Measurements from ENCODE around the gene PDE11A.
A peak's percentile ranks its signal among the peaks of the same experiment; 100 is the strongest.
"Not testable (repeated sequence)": the region's sequence is repeated elsewhere in the genome, so short reads cannot be mapped to it uniquely, and the experiment has no call there.

The PDE11A gene

GRCh38 chr2:177881008-177881747, 191.4 kb downstream of the PDE11A start:
- no peak for DNase-seq

DNA sequence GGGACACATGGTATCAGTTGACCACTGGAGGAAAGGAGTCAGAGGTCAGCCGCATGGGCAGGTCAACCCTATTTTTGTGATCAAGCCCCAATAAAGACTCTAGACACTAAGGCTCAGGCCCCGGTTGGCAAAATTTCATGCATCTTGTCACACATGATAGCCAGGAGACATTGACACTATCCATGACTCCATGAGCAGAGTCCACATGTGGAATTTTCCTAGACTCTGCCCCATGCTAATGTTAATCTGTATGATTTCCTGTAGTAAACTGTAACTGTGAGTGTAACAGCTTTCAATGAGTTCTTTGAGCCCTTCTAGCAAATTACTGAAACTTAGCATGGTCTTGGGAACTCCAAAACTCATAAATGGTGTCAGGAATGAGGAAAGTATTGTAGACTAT, 192.3 kb downstream of the PDE11A start:
- DNase-seq = no peak

GRCh38 chr2:177876950-177877349, 195.6 kb downstream of the PDE11A start:
- no peak for DNase-seq

- no peak for DNase-seq
These were observed 197.9 kb downstream of the PDE11A start for GRCh38 chr2:177874686-177875085.

GRCh38 chr2:177873915-177874314, 198.7 kb downstream of the PDE11A start:
- no peak for DNase-seq

- no peak for DNase-seq
These were observed 200.3 kb downstream of the PDE11A start for GRCh38 chr2:177872286-177872685.

DNA sequence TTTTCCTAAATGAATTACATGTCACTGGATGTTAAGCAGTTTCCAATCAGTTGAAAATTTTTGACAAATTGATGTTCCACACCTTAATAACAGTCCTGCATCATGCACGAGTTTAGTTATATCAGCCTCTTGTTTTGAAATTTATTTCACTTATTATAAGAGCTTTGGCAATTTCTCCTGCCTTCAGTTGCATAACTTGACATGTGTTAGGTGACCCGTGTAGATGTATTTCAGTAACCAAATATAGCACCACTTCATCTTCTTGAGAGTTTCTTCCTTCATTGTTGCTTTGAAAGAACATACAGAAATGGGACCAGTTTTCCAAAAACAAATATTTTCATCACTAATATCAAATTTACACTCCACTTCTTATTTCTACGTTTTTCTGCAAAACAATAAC, 202.7 kb downstream of the PDE11A start:
- DNase-seq = no peak

GRCh38 chr2:177869209-177869608, 203.4 kb downstream of the PDE11A start:
- no peak for DNase-seq

DNA sequence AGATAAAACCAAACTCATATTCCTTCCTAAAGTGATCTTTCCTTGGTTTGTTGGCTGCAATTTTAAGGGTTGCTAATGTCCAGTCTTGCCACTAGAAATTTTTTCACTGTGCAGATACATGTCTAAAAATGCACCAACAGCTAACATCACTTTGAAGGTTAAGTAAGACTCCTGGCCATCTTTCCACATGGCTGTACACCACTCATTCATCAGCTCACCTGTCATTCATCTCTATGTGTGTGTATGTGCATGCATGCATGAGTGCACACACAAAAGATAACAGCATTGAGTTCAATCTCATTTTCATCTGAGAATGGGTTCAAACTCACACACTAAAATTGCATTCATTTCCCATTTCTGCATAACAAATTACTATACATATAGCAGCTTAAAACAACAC, 203.8 kb downstream of the PDE11A start:
- DNase-seq = no peak

- DNase-seq = no peak
These were observed 215.0 kb downstream of the PDE11A start for GRCh38 chr2:177857538-177857937.

- DNase-seq = peak; percentile 81
These were observed 220.2 kb downstream of the PDE11A start for GRCh38 chr2:177852389-177852788.

- no peak for DNase-seq
These were observed 229.4 kb downstream of the PDE11A start for GRCh38 chr2:177843188-177843587.

DNA sequence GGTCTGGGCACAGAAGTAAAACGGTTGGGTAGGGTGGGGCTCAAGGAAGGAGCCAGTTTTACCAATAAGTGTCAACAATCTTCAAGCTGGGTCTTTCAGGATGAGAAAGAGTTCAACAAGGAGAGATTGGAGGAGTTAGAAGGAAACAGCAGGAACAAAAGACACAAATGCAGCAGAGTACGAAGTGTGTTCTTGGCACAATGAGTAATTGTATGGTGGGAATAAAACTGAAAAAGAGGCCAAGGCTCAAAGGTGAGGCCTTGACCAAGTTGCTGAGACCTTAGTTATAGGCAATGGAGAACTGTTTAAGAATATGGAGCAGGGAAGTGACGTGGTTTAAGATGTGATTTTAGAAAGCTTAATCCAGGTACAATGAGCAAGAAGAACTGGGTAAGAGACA, 230.3 kb downstream of the PDE11A start:
- no peak for DNase-seq

DNA sequence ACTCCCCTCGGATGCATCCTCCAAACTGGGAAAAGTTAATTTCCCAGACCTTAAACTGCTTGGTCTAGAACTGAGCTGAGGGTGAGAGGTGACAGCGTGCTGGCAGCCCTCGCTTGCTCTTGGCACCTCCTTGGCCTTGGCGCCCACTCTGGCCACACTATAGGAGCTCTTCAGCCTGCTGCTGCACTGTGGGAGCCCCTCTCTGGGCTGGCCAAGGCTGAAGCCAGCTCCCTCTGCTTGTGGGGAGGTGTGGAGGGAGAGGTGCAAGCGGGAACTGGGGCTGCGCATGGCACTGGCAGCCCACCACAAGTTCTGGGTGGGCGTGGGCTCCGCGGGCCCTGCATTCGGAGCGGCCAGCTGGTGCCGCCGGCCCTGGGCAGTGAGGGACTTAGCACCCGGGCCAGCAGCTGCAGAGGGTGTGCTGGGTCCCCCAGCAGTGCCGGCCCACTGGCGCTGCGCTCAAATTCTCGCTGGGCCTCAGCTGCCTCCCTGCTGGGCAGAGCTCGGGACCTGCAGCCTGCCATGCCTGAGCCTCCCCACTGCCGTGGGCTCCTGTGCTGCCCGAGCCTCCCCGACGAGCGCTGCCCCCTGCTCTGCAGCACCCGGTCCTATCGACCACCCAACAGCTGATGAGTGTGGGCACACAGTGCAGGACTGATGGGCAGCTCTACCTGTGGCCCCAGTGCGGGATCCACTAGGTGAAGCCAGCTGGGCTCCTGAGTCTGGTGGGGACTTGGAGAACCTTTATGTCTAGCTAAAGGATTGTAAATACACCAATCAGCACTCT, 237.0 kb downstream of the PDE11A start:
- DNase-seq = not testable (repeated sequence)

GRCh38 chr2:177832611-177833433, 239.8 kb downstream of the PDE11A start:
- no peak for DNase-seq

GRCh38 chr2:177830881-177831386, 241.6 kb downstream of the PDE11A start:
- DNase-seq = no peak

DNA sequence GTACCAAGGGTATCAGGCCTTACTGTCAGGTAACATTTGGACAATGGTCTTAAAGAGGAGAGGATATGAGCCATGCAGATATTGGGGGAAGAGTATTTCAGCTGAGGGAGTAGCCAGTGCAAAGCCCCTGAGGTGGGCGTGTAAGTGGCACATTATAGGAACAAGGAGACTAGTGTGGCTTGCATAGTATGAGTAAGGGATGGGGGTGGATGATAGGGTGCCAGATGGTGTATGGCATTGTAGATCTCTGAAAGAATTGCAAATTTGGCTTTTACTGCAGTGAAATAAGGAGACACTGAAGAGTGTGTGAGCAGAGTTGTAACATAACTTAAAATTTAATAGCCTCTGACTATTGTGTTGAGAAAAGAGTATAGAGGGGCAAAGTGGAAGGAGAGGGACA, 244.0 kb downstream of the PDE11A start:
- DNase-seq = no peak

- DNase-seq = no peak
These were observed 245.7 kb downstream of the PDE11A start for GRCh38 chr2:177826897-177827296.

DNA sequence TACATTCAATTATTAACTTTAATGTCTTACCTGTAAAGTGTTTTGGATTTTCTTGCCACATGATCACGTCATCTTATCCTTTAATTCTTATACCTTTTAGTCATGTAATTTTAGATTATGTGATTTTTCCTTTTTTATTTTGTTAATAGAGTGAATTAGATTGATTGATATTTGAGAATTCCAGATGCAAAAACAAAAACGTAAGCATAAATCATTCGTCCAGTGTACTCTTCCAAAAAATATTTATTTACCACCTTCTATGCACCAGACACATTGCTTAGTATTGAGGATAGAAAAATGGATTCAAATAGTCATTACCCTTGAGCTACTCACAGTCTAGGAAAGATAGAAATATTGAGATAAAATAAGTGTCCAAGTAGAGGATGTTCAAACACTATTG, 249.6 kb downstream of the PDE11A start:
- DNase-seq = no peak

- no peak for DNase-seq
These were observed 254.2 kb downstream of the PDE11A start for GRCh38 chr2:177818412-177818811.

DNA sequence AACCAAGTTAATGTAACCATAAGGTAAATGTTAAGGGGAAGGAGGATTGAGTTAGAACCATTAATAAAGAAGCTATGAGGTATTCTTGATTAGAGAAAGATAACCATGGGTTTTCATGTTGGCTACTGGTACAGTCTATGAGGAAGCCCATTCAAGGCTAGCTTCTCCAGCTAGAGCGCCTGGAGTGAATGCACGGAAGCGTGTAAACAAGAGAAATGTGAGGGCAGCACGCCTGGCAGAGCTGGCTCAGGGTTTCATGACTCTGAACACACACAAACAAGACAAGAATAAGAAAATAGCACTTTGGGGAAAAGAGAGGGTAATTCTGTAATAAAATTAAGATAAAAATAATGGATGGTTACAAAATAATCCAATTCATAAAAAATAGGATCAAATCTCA, 255.3 kb downstream of the PDE11A start:
- no peak for DNase-seq

- DNase-seq = no peak
These were observed 255.8 kb downstream of the PDE11A start for GRCh38 chr2:177816766-177817165.

DNA sequence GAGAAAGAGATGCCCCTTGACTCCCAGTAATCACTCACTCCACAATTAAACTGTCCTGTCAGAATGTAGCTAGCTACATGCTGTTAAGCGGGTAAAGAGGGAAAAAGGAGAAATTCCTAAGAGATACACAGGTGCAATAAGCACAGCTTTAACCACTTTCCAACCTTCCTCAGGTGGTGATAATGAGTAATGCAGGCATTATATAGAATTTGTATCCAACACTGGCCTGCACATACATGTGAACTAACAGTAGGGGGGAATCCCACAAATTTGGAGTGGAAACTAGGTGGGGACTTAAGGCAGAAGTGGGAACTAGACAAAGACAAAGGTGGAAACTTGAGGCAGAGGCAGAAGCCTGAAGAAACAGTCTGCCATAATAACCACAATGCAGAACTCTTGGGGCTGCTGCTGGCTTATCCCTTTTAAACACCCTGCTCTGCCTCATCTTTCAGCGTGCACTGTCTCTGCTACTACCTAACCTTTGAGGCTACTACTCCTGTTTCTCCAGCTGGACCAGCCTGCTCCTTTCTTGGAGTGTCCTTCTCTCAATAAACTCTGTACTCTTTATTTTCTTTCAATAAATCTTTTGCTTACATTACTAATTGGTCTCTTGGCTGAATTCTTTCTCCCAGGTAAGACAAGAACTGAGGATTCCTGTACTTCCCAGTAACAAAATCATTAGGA, 259.7 kb downstream of the PDE11A start:
- no peak for DNase-seq
